VCaP (cell line): ENCODE data around the gene ABCE1.
A peak's percentile ranks its signal among the peaks of the same experiment; 100 is the strongest.

Experiments
- H3K27ac ChIP-seq: fragments of 450-650 bp; 2 replicates; pipeline ENCODE4 v1.5.1; 2017
- CTCF ChIP-seq: fragments of 450-650 bp; conservative IDR thresholded peaks from 2 replicates; pipeline ENCODE4 v1.5.1; 2017; ENCODE audit warnings: mild to moderate bottlenecking, moderate library complexity

The ABCE1 gene

DNA sequence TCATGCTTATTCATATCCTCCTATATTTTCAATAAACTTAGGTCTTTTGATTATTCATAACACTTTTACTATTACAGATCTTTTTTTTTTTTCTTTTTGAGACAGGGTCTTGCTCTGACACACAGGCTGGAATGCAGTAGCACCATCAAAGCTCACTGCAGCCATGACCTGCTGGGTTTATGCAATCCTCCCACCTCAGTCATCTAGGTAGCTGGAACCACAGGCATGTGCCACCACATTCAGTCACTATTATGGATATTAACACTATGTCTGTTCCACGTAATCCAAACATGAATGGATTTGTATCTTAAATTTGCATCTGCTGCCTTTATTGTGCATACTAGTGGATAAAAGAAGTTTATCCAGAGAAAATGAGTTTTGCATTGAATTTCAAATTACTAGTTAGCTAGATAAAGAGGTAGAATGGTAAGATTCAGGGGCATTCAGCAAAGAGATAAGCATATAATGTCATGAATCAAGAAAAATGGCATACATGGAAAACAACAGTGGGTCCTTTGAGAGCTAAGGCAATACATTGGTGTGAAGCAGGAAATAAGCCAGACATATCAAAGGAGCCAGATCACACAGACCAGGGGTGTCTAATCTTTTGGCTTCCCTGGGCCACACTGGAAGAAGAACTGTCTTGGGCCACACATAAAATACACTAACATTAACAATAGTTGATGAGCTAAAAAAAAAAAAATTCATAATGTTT lies 14.1 kb upstream of the ABCE1 start:
- TF ChIP-seq CTCF: no peak
- H3K27ac ChIP-seq: no peak overlapping the region

GRCh38 chr4:145090380-145090779 lies 7.7 kb upstream of the ABCE1 start:
- TF ChIP-seq CTCF: no peak
- H3K27ac ChIP-seq: no peak overlapping the region

DNA sequence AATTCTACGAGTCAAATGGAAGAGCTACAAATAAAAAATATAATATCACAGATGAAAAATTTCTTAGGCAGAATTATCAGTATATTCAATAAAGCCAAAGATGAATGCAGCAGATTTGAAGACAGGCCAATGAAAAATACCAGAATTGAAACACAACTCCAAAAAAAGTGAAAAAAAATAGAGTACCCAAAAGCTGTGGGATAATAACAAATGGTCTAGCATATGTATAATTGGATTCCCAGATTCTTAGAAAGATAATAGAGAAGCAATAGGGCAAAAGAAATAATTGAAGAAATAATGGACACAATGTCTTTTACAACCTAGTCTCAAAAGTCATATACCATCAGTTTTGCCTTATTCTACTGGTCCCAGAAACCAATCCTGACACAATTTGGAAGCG lies 4.5 kb upstream of the ABCE1 start:
- no peak overlapping the region for H3K27ac ChIP-seq
- no peak for TF ChIP-seq CTCF

- TF ChIP-seq CTCF: no peak; the same call in 1 of the 2 replicates
- H3K27ac ChIP-seq: peak overlapping the region; percentile 86
These were observed 735 bp upstream of the ABCE1 start for GRCh38 chr4:145097331-145097820.

- TF ChIP-seq CTCF: no peak
- peak overlapping the region; percentile 86 for H3K27ac ChIP-seq
These were observed 545 bp downstream of the ABCE1 start for GRCh38 chr4:145098675-145099037.

- no peak for TF ChIP-seq CTCF
- peak overlapping the region; percentile 86; the same call in 1 of the 2 replicates for H3K27ac ChIP-seq
These were observed 1.5 kb downstream of the ABCE1 start for GRCh38 chr4:145099653-145100052.

GRCh38 chr4:145101091-145101490 lies 3.0 kb downstream of the ABCE1 start:
- H3K27ac ChIP-seq: no peak overlapping the region
- no peak for TF ChIP-seq CTCF
